Activated CD8-positive, alpha-beta T cell treated with anti-CD3 and anti-CD28 coated beads for 36 hours (primary cell): Measurements from ENCODE around the gene PTPN13. TPM values are rescaled to one million over a fixed set of nuclear protein-coding genes. Genes with fewer than 3 reads are reported as not detected.

Experiments used
- ATAC-seq: fragments of 200-7000 bp; cut with Tn5 transposase; one replicate; pipeline ENCODE4 v1.10.0; 2021; ENCODE audit warnings: mild to moderate bottlenecking, moderate library complexity
- CTCF ChIA-PET: fragments of 350-600 bp; sonication (Branson Sonifier 250); formaldehyde crosslinking; loops from one replicate; lab custom pipeline; 2021; ENCODE audit warnings: antibody characterized with exemption; lab: Charles Lee
- POLR2A ChIA-PET: fragments of 350-600 bp; sonication (Branson Sonifier 250); formaldehyde crosslinking; loops from one replicate; lab custom pipeline; 2021; ENCODE audit warnings: antibody characterized with exemption; lab: Charles Lee
- DNase-seq: peaks from one replicate; pipeline ENCODE4 v3.0.0-alpha.2; 2020
- H3K27ac Mint-ChIP-seq: one replicate; pipeline ENCODE4 v1.8.0; 2021; ENCODE audit warnings: mild to moderate bottlenecking, mixed read lengths
- H3K27me3 Mint-ChIP-seq: one replicate; pipeline ENCODE4 v1.8.0; 2021; ENCODE audit warnings: mixed read lengths
- H3K36me3 Mint-ChIP-seq: one replicate; pipeline ENCODE4 v1.8.0; 2021; ENCODE audit warnings: low read depth, mixed read lengths
- H3K4me1 Mint-ChIP-seq: one replicate; pipeline ENCODE4 v1.8.0; 2021; ENCODE audit warnings: low read depth, mixed read lengths
- H3K4me3 Mint-ChIP-seq: one replicate; pipeline ENCODE4 v1.8.0; 2021; ENCODE audit warnings: mild to moderate bottlenecking, moderate library complexity, mixed read lengths
- H3K9me3 Mint-ChIP-seq: one replicate; pipeline ENCODE4 v1.8.0; 2021; ENCODE audit warnings: mixed read lengths
- intact Hi-C: fragments of 100-400 bp; cut with micrococcal nuclease; formaldehyde crosslinking; loops from one replicate; pipeline ENCODE4 v1.10.0; 2022
- total RNA-seq, 2 experiments: library from RNA; stranded (reverse); gene quantifications; one replicate each; pipeline ENCODE4 v1.2.3, GENCODE V29; 2021
- TF ChIP-seq, protein P1 (sequence below): fragments of 200-600 bp; IDR thresholded peaks from one replicate; pipeline ENCODE4 v1.8.0; 2022; ENCODE audit warnings: antibody characterized with exemption, mild to moderate bottlenecking

PTPN13 gene
- total RNA-seq, 2 experiments from 2014 or later: 0.27 to 0.38 TPM

DNA sequence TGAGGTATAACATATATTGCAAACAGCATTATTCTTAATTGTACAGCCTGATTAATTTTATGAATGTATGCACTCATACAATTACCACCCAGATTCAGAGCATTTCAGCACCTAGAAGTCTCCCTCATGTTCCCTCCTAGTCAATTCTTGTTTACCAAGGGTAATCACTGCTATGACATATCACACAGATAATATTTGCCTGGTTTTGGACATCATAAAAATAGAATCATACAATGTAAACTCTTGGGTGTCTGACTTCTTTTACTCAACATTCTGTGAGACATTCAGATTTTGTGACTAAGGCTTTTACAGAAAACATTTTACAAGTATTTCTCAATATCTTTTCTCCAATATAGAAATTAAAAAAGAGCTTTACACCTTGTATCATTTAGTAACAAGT lies 66.9 kb downstream of the PTPN13 start:
- intact Hi-C loops: no loop called here
- ATAC-seq (no peak), DNase-seq (no peak)
- TF ChIP-seq, protein P1, sequence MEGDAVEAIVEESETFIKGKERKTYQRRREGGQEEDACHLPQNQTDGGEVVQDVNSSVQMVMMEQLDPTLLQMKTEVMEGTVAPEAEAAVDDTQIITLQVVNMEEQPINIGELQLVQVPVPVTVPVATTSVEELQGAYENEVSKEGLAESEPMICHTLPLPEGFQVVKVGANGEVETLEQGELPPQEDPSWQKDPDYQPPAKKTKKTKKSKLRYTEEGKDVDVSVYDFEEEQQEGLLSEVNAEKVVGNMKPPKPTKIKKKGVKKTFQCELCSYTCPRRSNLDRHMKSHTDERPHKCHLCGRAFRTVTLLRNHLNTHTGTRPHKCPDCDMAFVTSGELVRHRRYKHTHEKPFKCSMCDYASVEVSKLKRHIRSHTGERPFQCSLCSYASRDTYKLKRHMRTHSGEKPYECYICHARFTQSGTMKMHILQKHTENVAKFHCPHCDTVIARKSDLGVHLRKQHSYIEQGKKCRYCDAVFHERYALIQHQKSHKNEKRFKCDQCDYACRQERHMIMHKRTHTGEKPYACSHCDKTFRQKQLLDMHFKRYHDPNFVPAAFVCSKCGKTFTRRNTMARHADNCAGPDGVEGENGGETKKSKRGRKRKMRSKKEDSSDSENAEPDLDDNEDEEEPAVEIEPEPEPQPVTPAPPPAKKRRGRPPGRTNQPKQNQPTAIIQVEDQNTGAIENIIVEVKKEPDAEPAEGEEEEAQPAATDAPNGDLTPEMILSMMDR: no peak
- Mint-ChIP-seq H3K4me1 (no peaks in the 10 kb centered on the region), H3K36me3 (no peaks in the 10 kb centered on the region), H3K27me3 (no peaks in the 10 kb centered on the region), H3K9me3 (no peaks in the 10 kb centered on the region), H3K4me3 (no peak overlapping the region), H3K27ac (no peak overlapping the region)
- ChIA-PET CTCF (no interaction called here), POLR2A (no interaction called here)

DNA sequence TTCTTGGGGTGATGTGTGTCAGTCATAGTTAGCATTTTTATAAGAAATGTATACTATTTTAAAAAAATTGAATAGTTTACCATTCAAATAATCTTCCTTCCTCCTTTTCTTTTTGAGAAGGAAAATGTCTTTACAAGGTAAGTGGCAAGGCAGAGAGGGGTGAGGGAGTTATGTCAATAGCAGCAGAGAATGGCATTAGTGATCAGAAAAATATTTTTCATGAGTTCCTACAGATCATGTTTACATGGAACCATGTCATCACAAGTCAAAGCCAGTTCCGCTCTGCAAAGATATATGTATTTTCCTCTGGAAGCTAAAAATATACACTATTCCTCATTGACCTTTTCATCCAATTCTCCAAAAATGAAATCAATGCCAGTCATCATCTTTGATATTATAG lies 67.3 kb downstream of the PTPN13 start:
- ChIA-PET POLR2A (no interaction called here), CTCF (no interaction called here)
- ATAC-seq: no peak
- no peak for DNase-seq
- no peak overlapping the region for H3K4me3 Mint-ChIP-seq
- no peaks in the 10 kb centered on the region for H3K36me3 Mint-ChIP-seq
- H3K9me3 Mint-ChIP-seq: no peaks in the 10 kb centered on the region
- H3K4me1 Mint-ChIP-seq: no peaks in the 10 kb centered on the region
- TF ChIP-seq, protein P1: no peak
- intact Hi-C loops: no loop called here
- no peaks in the 10 kb centered on the region for H3K27me3 Mint-ChIP-seq
- no peak overlapping the region for H3K27ac Mint-ChIP-seq

DNA sequence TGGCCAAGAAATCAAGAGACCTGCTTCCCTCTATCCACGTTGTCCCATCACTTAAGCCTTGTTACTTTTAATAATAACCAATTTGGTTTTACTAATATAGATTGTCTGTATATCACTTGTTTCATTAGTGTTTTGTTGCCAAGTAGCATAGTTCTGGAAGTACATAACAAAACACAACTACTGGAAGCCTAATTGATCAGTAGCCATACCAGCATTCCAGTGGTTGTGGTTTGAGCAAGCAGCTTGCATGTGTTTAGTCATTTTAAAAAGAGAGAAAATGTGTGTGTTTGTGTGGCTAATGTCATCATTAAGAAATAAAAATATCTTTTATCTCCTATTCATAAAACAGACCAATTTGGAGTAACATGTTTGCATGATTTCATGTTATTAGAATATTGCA lies 70.8 kb downstream of the PTPN13 start:
- Mint-ChIP-seq H3K27me3 (no peaks in the 10 kb centered on the region), H3K27ac (no peak overlapping the region), H3K9me3 (no peaks in the 10 kb centered on the region), H3K36me3 (no peaks in the 10 kb centered on the region), H3K4me3 (no peak overlapping the region), H3K4me1 (no peaks in the 10 kb centered on the region)
- intact Hi-C loops: no loop called here
- DNase-seq (no peak), ATAC-seq (no peak)
- CTCF ChIA-PET: no interaction called here
- POLR2A ChIA-PET: no interaction called here
- TF ChIP-seq, protein P1: no peak

DNA sequence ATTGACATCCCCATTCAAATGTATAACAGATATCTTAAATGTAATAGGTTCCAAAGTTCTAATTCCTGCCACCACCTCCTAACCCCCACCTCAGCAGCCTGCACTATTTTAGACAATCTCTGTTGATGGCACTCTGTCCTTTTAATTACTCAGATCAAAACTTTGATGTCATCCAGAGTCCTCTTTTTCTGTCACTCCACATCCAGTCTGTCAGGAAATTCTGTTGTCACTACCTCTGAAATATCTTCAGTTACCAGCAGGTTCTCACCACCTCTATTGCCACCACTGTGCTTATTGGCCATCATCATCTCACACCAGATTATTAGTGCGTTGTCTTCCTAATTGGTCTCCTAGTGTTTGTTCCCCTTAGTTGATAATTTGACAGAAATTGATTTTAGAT lies 76.2 kb downstream of the PTPN13 start:
- H3K9me3 Mint-ChIP-seq: no peaks in the 10 kb centered on the region
- no peak overlapping the region for H3K4me3 Mint-ChIP-seq
- peaks cover 2% of the 10 kb centered on the region for H3K27me3 Mint-ChIP-seq
- POLR2A ChIA-PET: no interaction called here
- CTCF ChIA-PET: no interaction called here
- ATAC-seq (no peak), DNase-seq (no peak)
- no peaks in the 10 kb centered on the region for H3K4me1 Mint-ChIP-seq
- no peaks in the 10 kb centered on the region for H3K36me3 Mint-ChIP-seq
- no peak overlapping the region for H3K27ac Mint-ChIP-seq
- TF ChIP-seq, protein P1: no peak
- intact Hi-C loops: no loop called here

DNA sequence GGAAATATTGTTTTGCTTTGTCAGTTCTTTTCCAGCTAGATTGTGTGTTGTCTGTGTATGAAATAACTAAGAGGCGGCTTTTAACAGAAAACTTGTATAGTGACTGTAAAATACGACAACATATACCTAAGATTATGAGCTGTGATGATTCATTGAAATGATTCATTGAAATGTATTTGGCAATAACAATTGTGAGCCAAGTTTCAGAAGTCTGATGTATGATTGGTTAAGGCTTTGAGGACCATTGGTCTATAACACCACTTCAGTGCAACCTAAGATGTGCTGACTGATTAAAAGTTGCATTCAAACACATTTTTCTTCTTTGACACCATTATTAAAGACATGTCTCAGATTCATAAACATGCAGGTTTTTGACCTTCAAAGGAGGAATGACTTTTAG lies 76.6 kb downstream of the PTPN13 start:
- CTCF ChIA-PET: no interaction called here
- no peak for ATAC-seq
- Mint-ChIP-seq H3K4me1 (no peaks in the 10 kb centered on the region), H3K36me3 (no peaks in the 10 kb centered on the region), H3K4me3 (no peak overlapping the region), H3K27me3 (peaks cover 2% of the 10 kb centered on the region), H3K9me3 (no peaks in the 10 kb centered on the region), H3K27ac (no peak overlapping the region)
- intact Hi-C loops: no loop called here
- TF ChIP-seq, protein P1: no peak
- POLR2A ChIA-PET: no interaction called here
- DNase-seq: no peak
